SK-MEL-5 (cell line): Measurements from ENCODE around the gene PJA1. TPM values are rescaled to one million over a fixed set of nuclear protein-coding genes. Genes with fewer than 3 reads are reported as not detected.
A peak's percentile ranks its signal among the peaks of the same experiment; 100 is the strongest.

Experiments used
- DNase-seq: peaks from one replicate; pipeline ENCODE4 v3.0.0-alpha.2; 2016; ENCODE audit warnings: low read depth, low spot score
- in situ Hi-C: cut with HindIII; loops from 2 replicates; pipeline ENCODE4 v1.10.0; 2016; ENCODE audit warnings: low sequenced_read_pairs, high pct_unique_total_duplicates, low pct_unique_long_range_greater_than_20kb
- total RNA-seq: library from RNA; depleted of rRNA; stranded (reverse); fragments of >200 nt; shearing (Covaris generic); gene quantifications from 2 replicates; pipeline ENCODE4 v1.2.3, GENCODE V29; 2014

Gene PJA1
- total RNA-seq, 1 experiment from 2014 or later = 28.1 TPM

DNA sequence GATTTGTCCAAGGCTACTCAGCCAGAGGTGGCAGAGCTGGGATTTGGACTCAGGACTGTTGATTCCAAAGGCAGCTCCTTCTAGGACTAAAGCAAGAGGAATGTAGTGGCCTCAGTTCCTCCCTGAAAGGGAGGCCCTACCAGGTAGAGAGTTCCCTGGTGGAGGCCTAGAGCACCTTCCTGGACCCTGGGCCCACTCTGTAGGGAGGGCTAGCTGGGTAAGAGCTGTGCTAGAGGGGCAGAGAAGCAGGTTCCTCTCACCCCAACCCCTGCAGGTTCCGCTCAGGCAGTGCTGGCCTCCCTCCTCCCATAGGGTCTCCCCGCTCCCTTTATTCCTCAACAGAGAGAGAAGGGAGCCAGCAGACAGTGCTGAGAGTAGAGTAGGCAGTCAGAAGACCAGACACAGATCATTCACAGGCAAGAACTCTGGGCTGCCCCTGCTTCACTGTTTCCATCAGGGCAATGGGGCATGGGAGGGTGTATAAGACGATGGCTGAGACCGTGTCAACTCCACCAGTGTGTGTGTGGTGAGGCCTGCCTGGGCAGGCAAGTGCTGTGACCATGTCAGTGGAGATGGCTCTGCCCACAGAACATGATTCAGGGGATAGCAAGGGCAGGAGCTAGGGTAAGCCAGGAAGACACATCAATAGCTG is 12.4 kb upstream of the PJA1 start:
- in situ Hi-C loops = no loop called here
- DNase-seq = no peak

DNA sequence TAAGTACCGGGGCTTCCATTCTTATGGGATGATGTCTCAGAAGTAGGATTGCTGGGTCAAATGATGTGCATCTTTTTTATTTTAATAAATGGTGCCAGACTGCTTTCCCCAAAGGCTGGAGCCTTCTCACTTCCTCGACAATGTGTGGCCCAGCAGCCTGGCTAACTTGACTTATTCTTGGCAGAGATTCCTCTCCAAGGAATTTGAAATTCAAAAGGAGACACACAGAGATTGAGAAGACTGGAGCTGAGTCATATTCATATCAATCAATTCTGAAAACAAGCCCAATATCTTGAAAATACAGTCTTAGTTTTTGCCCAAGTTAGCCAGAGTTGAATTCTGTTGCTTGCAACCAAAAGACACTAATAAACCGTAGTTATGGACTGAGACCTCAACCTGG is 10.8 kb upstream of the PJA1 start:
- in situ Hi-C loops = no loop called here
- DNase-seq = no peak

DNA sequence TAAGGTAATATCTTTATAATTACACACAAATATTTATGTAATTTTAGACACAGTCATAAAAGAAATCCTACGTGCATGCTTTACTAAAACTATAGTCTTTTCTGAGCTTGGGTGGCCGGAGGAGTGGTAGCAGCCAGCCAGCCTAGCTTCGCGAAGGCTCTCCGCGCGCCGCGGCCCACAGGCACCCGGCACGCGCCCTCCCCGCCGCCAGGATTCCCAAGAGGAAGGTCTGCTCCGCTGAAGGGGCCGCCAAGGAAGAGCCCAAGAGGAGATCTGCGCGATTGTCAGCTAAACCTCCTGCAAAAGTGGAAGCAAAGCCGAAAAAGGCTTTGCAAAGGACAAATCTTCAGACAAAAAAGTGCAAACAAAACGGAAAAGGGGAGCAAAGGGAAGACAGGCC is 8.7 kb upstream of the PJA1 start:
- in situ Hi-C loops = no loop called here

DNA sequence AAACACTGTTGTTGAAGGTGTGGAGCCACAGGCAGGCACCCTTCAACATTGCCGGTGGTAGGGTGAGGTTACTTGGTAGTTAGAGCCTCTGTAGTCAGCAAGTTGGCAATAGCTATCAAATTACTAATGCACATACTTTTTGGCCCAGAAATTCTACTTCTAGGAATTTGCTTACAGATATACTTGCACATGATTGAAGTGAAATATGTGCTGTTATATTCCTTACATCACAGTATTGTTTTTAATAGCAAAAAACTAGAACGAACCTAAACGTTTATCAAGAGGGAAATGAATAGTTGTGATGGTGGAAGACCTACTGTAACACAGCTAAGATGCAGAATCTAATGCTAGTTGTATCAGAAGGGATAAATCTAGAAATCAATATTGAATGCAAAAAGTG is 7.7 kb upstream of the PJA1 start:
- in situ Hi-C loops = no loop called here
- DNase-seq = no peak

More for the DNA sequence above, 8.7 kb upstream of the PJA1 start:
- no peak for DNase-seq

DNA sequence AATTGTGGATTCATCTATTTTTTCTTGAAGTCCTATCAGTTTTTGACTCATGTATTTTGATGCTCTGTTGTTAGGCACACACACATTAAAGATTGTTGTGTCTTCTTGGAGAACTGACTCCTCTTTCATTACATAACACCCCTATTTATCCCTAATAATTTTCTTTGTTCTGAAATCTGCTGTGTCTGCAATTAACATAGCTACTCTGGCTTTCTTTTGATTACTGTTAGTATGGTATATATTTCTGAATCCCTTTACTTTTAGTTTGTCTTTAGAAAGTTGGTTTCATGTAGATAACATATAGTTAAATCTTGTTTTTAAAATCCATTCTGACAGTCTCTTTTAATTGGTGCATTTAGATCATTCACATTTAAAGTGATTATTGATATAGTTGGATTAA is 5.1 kb upstream of the PJA1 start:
- DNase-seq = no peak
- in situ Hi-C loops = no loop called here

DNA sequence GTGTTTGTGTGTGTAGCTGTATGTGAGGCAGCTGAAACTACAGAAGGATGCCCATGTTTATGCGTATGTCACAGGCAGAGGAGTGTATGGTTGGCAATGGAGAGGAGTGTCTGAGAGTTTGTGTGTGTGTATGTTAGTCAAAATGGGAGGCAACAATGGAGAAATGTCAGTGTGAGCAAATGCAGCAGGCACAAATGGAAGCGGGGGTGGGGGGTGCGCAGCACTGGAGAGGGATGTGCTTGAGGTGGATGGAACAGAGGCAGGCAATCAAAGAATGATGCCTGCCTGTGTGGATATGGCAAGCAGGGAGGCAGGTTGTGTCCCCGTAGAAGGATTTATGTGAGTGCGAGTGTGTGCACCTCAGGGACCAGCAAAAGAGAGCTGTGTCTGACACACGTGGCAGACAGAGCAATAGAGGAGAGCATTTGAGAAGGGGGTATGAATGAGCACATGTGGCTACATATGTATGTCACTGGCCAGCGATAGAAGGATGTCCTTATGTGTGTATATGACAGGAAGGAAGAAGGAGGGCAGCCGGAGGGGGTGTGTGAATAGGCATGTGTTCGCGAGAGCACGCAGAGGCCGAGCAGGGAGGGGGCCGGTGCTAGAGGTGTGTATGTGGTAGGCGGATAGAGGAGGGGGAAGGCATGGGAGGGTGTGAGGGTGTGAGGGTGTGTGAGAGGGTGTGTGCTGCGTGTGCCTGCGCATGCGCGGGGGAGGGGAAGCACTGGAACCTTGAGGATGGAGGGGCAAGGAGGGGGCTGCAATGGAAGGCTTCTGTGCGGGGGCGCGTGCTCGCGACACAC is 1.1 kb downstream of the PJA1 start:
- in situ Hi-C loops = no loop called here
- DNase-seq = peak; percentile 37

DNA sequence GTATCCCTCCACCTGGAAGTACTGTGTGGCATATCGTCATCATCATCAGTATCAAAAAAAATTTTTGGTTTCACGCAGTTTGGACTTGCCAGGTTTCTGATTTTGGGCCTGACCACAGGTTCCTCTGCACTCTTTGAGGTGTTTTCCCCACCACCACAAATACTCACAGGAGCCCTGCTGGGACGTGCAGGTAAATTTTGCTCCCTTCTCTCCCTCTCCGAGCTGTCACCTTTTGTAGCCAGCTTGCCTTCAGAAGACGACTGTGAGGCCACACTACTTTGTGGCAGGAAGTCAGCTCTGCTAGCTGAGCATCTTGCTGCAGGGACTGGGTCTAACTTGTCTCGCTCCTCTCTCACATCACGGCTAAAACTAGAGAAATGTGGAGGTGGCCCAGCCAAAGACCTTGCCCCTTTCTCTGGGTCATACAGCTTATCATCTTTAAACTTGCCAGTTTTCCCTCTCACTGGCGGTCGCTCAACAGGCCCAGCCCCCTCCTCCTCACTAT is 2.8 kb downstream of the PJA1 start:
- in situ Hi-C loops = no loop called here
- no peak for DNase-seq

DNA sequence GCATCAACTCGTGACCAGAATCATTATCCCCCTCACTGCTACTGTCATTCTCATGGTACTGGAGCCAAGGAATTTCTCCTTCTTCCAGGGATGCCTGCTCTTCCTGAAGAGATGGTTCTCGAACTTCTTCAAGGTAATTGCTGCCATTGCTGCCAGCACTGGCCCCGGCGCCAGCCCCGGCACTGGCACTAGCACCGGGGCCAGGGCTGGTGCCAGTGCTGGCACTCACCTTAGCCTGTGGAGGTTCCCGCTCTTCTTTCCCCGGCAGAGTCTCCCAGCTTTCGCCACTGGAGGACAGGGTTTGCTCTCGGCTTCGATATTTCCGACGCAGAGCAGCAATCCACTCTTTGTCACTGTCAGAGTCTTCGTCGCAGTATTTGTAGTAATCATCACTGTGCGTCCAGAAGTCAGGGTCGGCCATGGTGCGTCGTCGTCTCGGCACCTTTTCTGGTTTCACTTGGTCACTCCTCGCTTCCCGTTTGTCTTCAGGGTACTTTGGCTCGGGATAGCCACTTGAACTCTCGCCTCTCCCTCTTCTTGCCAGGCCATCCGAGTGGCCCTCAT is 3.4 kb downstream of the PJA1 start:
- in situ Hi-C loops = no loop called here

DNA sequence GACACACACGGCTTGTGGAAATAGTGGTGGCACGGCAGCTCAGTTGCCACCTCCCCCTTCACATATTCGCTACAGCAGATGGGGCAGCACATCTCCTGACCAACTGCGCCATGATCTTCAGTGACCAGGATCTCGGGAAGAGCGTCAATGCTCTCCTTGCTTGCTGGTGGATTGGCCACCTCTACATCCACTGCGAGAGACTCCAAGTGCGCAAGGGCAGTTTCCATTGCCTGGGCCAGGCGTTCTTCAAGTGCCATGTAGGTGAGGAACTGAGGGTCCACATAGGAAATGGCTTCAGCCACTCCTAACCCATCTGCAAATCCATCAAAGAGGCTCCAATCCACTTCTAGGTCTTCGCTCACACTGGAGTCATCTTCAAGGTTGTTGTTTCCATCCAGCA is 3.9 kb downstream of the PJA1 start:
- DNase-seq = no peak
- in situ Hi-C loops = no loop called here

More for the DNA sequence above, 3.4 kb downstream of the PJA1 start:
- no peak for DNase-seq

DNA sequence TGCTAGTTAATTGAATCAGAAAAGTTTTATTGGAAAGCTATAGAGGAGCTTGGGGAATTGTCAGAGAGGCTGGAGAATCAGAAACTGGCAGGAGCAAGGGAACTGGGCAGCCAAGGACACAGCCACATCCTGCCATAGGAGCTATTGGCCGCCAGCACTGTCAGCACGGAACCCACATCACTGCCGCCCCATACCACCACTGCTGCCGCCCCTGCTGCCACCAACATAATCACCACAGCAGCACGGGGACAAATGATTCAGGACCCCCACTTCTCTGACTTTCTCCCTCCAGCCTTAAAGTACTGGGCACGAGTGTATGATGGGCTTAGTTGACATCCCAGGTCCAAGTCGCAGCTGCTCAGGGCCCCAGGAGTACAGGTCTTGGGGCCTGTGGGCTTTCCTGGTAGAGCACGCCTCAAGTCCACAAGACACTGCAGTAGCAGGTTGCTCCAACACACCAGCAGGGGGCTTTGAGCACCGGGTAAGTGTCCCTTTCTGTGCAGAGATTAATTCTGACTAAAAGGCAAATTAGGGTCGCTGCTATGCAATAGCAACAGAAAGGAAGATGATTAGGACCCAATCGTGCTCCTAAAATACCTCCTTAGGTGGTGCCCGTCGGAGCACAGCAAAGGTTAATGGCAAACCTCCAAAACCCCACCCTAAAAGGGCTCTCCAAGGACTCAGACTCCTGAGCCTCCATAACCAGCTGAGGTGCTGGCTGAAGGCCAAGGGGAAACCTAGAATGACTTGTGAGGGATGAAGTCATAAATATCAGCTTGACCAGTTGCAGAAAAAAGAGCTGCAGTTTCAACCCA is 6.9 kb downstream of the PJA1 start:
- DNase-seq = peak; percentile 60
- in situ Hi-C loops = no loop called here

DNA sequence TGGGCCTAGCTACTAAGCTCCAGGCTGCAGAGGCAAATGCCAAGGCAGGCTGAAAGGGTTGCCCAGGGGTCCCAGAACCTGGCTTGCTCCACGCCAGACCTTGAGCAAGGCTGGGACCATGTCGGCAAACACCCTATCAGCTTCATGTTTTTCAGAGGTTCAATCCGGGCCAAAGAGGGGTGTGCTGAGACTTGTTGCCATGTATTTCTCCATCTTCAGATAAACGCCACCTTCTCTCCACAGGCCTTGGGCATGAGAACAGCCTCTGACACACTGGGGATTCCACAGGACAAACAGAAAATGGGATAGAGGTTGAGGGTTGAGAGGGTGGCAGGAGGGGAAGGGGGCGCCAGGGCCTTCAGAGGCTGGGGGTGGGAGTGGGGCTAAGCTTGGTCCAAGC is 8.6 kb downstream of the PJA1 start:
- in situ Hi-C loops = no loop called here
- DNase-seq = no peak

DNA sequence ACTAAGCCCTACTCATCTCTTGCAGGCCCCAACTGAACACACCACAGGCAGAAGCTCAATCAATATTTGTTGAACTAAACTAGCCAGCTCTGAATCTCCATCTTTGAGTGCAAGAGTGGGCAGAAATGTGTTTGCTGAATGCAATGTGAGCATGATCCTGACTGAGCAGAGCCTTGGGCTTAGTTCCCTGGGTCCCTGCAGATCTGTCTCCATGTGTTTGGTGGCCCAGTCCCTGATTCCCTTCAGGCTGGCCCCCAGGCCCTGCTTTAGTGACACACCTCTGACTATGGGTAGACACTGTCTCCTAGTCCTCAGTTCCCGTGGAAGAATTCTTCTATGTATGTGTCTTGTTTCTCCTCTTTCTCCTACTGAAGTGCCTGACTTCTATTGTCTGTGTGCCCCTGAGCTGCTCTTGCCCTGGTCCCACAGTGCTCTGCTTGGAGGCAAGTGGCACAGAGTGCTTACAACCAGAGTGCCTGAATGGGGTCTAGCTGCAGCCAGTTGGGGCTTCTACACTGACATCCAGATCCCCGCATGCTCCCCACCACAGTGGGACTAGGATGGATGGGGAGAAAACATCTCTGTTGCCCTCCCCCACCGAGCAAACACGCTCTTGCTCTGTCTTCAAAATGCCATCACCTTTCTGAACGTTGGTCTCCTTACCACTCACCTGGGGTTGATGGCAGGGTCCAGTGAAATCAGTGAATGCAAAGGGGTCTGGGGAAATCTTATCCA is 9.3 kb downstream of the PJA1 start:
- in situ Hi-C loops = no loop called here
- no peak for DNase-seq

DNA sequence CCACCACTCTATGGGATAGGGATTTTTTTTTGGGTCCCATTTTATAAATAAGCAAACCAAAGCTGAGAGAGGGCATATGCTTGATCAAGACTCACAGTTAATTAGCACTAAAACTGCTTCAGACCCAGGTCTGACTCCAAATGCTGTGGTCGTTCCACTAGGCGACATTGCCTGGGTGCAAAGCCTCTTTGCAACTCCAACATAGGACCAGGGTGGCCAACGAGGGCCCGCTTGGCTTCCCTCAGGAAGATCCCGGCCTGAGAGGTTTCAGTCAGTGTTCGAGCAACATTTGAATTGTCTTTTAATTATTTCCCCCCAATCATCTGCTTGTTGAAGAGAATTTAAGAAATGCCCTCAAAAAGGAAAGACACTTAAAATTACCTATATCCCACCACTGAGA is 11.2 kb downstream of the PJA1 start:
- in situ Hi-C loops = no loop called here
- no peak for DNase-seq

DNA sequence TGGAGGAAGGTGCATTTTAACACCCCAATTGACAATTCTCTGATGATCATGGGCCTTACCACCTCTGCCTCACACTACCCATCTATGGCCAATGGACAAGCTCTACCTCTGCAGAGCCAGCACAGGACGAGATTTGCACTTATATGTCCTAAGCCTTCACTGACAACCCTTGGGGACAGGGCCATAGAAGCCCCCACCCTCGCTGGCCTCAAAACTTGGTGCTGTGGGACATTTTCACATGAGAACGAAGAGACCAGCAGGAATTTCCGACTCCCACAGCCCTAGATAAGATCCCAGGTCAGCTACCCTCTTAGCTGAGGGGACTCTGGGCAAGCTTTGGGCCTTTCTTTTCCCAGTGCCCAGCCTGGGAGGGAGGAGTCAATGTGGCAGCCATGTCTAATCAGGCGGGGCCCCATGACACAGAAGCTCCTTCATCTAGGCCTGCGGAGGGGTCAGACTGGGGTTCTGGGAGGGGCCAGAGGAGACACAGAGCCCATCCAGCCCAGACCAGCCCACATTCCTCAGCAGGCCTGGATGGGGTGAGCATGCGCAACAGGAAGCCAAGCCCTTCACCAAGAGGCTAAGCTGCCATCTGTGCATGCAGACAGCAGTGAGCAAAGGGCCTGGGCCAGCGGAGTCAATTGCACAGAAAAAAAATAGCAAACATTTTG is 12.1 kb downstream of the PJA1 start:
- peak; percentile 17 for DNase-seq
- in situ Hi-C loops = no loop called here

DNA sequence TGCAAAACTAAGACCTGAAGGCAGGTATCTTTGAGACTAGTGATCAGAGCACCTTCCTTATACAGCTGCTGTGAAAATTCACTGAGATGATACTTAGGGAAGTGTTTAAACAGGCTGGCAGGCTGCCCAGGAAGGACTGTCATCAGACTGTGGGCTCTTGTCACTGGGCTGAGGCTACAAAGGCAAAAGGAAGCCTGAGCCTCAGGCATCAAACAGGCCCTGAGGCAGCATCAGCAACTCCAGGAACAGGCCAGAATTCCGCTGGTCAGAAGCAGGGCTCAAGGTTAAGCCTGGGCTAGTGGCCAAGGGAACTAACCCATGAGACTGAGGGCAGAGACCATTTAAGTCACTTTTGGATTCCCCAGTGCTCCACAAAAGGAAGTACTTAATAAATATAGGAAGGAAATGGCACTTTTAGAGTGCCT is 12.8 kb downstream of the PJA1 start:
- in situ Hi-C loops = no loop called here
- DNase-seq = no peak

DNA sequence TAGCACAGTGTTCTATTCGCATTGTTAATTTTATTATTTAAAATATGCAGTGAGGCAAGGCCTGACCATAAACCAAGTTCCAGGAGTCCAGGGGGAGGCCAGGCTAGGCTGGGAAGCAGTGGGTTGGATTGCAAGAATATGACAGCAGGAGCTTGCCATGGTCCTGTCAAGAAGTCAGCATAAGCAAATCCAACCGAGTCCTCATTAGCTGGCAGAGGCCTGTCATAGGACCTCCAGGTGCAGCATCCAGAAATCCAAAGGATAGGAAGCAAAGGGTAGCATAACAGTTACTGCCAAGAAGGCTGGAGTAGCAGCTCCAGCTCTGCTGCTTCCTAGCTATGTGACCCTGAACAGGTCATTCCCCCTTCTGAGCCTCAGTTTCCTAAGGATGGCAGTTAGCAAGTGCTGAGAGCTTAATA is 13.4 kb downstream of the PJA1 start:
- DNase-seq = no peak
- in situ Hi-C loops = no loop called here
